ENCODE results near the gene MYADM. TPM values are rescaled to one million over a fixed set of nuclear protein-coding genes. Genes with fewer than 3 reads are reported as not detected.

The MYADM gene, protein sequence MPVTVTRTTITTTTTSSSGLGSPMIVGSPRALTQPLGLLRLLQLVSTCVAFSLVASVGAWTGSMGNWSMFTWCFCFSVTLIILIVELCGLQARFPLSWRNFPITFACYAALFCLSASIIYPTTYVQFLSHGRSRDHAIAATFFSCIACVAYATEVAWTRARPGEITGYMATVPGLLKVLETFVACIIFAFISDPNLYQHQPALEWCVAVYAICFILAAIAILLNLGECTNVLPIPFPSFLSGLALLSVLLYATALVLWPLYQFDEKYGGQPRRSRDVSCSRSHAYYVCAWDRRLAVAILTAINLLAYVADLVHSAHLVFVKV
- total RNA-seq, result 126 TPM
- long read RNA-seq, transcript MYADM-204 (3 exons, 3,056 nt), result major isoform, 14 of 95 reads
- long read RNA-seq, partial matches to known transcripts, result 0 of 95 reads
- long read RNA-seq, other reads (novel, unspliced or antisense), result 77 of 95 reads

- intact Hi-C loops (cut with DNase I), result no loop called here
- DNase-seq, result peak; percentile 99
- Histone ChIP-seq H3K27ac (peak within 1 kb of the TSS; percentile 98), H3K27me3 (ENCODE audit: low read depth) (no peaks in the 10 kb centered on the region), H3K4me1 (peaks cover 46% of the 10 kb centered on the region), H3K36me3 (no peaks in the 10 kb centered on the region), H3K9me3 (no peaks in the 10 kb centered on the region), H3K4me3 (peak within 1 kb of the TSS; percentile 80)
- TF ChIP-seq CTCF (IDR thresholded peaks at IDR 0.05), result no peak
- peak; percentile 75 to 93 for ATAC-seq
These were observed at the start of gene MYADM for GRCh38 chr19:53867225-53868090. MYADM (plus strand) TSS chr19:53867883; CDS start chr19:53873530, 5,647 bp downstream.

- Histone ChIP-seq H3K36me3 (no peaks in the 10 kb centered on the region), H3K4me1 (no peaks in the 10 kb centered on the region), H3K27me3 (ENCODE audit: low read depth) (peaks cover 3% of the 10 kb centered on the region), H3K27ac (no peak overlapping the region), H3K4me3 (no peak overlapping the region), H3K9me3 (no peaks in the 10 kb centered on the region)
- DNase-seq (no peak), ATAC-seq (no peak)
- TF ChIP-seq CTCF (IDR thresholded peaks at IDR 0.05), result no peak
- intact Hi-C loops (cut with DNase I), result no loop called here
These were observed 48.9 kb upstream of the MYADM start for GRCh38 chr19:53818756-53819155.

GRCh38 chr19:53819861-53820260 is 47.8 kb upstream of the MYADM start:
- peaks cover 7% of the 10 kb centered on the region for H3K27me3 ChIP-seq (ENCODE audit: low read depth)
- no peak for TF ChIP-seq CTCF (IDR thresholded peaks at IDR 0.05)
- intact Hi-C loops (cut with DNase I), result no loop called here
- no peak overlapping the region for H3K27ac ChIP-seq
- peaks cover 2% of the 10 kb centered on the region for H3K4me1 ChIP-seq
- no peaks in the 10 kb centered on the region for H3K9me3 ChIP-seq
- DNase-seq, result no peak
- no peaks in the 10 kb centered on the region for H3K36me3 ChIP-seq
- ATAC-seq, result no peak
- no peak overlapping the region for H3K4me3 ChIP-seq

GRCh38 chr19:53823380-53824120 is 44.1 kb upstream of the MYADM start:
- Histone ChIP-seq H3K4me3 (peak overlapping the region; percentile 25), H3K4me1 (peaks cover 5% of the 10 kb centered on the region), H3K27ac (peak overlapping the region; percentile 31), H3K9me3 (no peaks in the 10 kb centered on the region), H3K27me3 (ENCODE audit: low read depth) (peaks cover 7% of the 10 kb centered on the region), H3K36me3 (no peaks in the 10 kb centered on the region)
- no peak for TF ChIP-seq CTCF (IDR thresholded peaks at IDR 0.05)
- ATAC-seq, result peak; percentile 31 to 34
- intact Hi-C loops (cut with DNase I), result no loop called here
- no peak for DNase-seq

DNA sequence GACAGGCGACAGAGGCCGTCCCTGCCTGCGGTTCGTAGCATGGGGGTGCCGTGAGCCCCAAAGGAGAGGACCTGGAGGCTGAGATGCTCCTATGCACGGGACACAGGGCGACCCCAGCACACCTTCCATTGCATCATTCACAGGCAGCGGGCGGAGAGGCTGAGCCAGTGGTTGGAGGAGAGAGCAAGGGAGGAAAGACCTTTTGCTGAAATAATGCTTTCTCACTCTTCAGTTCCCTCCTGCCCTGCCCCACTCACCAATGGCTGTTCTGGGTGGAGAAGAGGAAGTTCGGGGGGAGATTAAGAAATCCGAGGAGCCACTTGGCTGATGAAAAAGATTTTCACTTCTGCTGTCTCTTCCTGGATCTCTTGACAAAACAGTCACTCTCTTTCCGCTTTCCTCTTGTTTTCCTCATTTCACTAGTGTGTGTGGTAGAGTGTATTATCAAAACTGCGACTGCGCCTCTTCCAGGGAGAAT is 43.5 kb upstream of the MYADM start, which contains the start of gene NLRP12:
TSS of gene NLRP12 (minus strand) at position 181 of the 478 bp plus-strand sequence. CDS start at position 41, 140 bp downstream.
- Histone ChIP-seq H3K27ac (peak within 1 kb of the TSS; percentile 36), H3K9me3 (no peaks in the 10 kb centered on the region), H3K36me3 (no peaks in the 10 kb centered on the region), H3K27me3 (ENCODE audit: low read depth) (peaks cover 7% of the 10 kb centered on the region), H3K4me1 (peaks cover 5% of the 10 kb centered on the region), H3K4me3 (peak within 1 kb of the TSS; percentile 25)
- ATAC-seq (peak; percentile 87 to 89), DNase-seq (peak; percentile 65)
- intact Hi-C loops (cut with DNase I), result no loop called here
- no peak for TF ChIP-seq CTCF (IDR thresholded peaks at IDR 0.05)
